SK-N-MC (cell line): ENCODE measurements around the gene ENTPD6.

Source experiments
- DNase-seq: peaks from one replicate; pipeline ENCODE4 v3.0.0-alpha.2; 2011; ENCODE audit warnings: low read depth, low spot score
- H3K27ac ChIP-seq: fragments of 200-600 bp; sonication (generic); 2 replicates; pipeline ENCODE4 v1.5.1; 2016; ENCODE audit warnings: mixed run types
- H3K36me3 ChIP-seq: fragments of 200-600 bp; sonication (generic); 2 replicates; pipeline ENCODE4 v1.6.1; 2017; ENCODE audit warnings: antibody characterized with exemption, low read length, mixed read lengths; ENCODE audit not compliant: insufficient read depth
- H3K4me3 ChIP-seq: fragments of 200-600 bp; sonication (generic); 2 replicates; pipeline ENCODE4 v1.5.1; 2016
- H3K9ac ChIP-seq: fragments of 200-600 bp; sonication (generic); 2 replicates; pipeline ENCODE4 v1.8.0; 2017; ENCODE audit warnings: mixed run types, mixed read lengths; ENCODE audit not compliant: insufficient read length
- H3K9me3 ChIP-seq: fragments of 200-600 bp; sonication (generic); 2 replicates; pipeline ENCODE4 v1.6.1; 2017; ENCODE audit warnings: low read depth, mild to moderate bottlenecking, antibody characterized with exemption, low read length, moderate library complexity, mixed read lengths
- EZH2 ChIP-seq: fragments of 200-600 bp; sonication (generic); IDR thresholded peaks from one replicate; pipeline ENCODE4 v1.6.1; 2017; ENCODE audit warnings: antibody characterized with exemption
- FOXP2 ChIP-seq: optimal IDR thresholded peaks from 2 replicates; pipeline ENCODE3; 2011; ENCODE audit warnings: mild to moderate bottlenecking, moderate library complexity; ENCODE audit not compliant: insufficient read depth; ENCODE audit errors: extremely low read length, control extremely low read depth
- POLR2AphosphoS5 ChIP-seq: IDR thresholded peaks from 2 replicates; pipeline ENCODE4 v1.6.1; 2012; ENCODE audit warnings: mild to moderate bottlenecking, low read depth, low read length, borderline replicate concordance

Gene ENTPD6

GRCh38 chr20:25222461-25223178 is 27.1 kb downstream of the ENTPD6 start:
- H3K27ac ChIP-seq: no peak overlapping the region

GRCh38 chr20:25223179-25223661 is 27.7 kb downstream of the ENTPD6 start:
- no peak overlapping the region for H3K27ac ChIP-seq
- no peak for DNase-seq
- H3K9me3 ChIP-seq: no peaks in the 10 kb centered on the region
- H3K36me3 ChIP-seq: no peaks in the 10 kb centered on the region
- TF ChIP-seq FOXP2 (no peak), POLR2AphosphoS5 (no peak), EZH2 (no peak)
- no peak overlapping the region for H3K9ac ChIP-seq
- no peak overlapping the region for H3K4me3 ChIP-seq

More at GRCh38 chr20:25222461-25223178, 27.1 kb downstream of the ENTPD6 start:
- H3K36me3 ChIP-seq: no peaks in the 10 kb centered on the region
- no peak overlapping the region for H3K4me3 ChIP-seq
- H3K9ac ChIP-seq: no peak overlapping the region
- DNase-seq: no peak
- no peaks in the 10 kb centered on the region for H3K9me3 ChIP-seq
- TF ChIP-seq POLR2AphosphoS5 (no peak), FOXP2 (no peak)

GRCh38 chr20:25223765-25224720 is 28.5 kb downstream of the ENTPD6 start:
- Histone ChIP-seq H3K4me3 (no peak overlapping the region), H3K9me3 (no peaks in the 10 kb centered on the region), H3K36me3 (no peaks in the 10 kb centered on the region), H3K9ac (no peak overlapping the region), H3K27ac (no peak overlapping the region)
- DNase-seq: no peak
- TF ChIP-seq FOXP2 (no peak), EZH2 (no peak), POLR2AphosphoS5 (no peak)

GRCh38 chr20:25224941-25225340 is 29.4 kb downstream of the ENTPD6 start:
- no peaks in the 10 kb centered on the region for H3K36me3 ChIP-seq
- H3K4me3 ChIP-seq: no peak overlapping the region
- no peak overlapping the region for H3K9ac ChIP-seq
- no peak overlapping the region for H3K27ac ChIP-seq
- H3K9me3 ChIP-seq: no peaks in the 10 kb centered on the region
- TF ChIP-seq FOXP2: no peak
- TF ChIP-seq POLR2AphosphoS5: no peak
- TF ChIP-seq EZH2: no peak
- DNase-seq: no peak

- Histone ChIP-seq H3K36me3 (no peaks in the 10 kb centered on the region), H3K9me3 (no peaks in the 10 kb centered on the region), H3K4me3 (no peak overlapping the region), H3K9ac (no peak overlapping the region), H3K27ac (no peak overlapping the region)
- no peak for DNase-seq
- TF ChIP-seq FOXP2 (no peak), EZH2 (no peak), POLR2AphosphoS5 (no peak)
These were observed 30.3 kb downstream of the ENTPD6 start for GRCh38 chr20:25225642-25226432.

DNA sequence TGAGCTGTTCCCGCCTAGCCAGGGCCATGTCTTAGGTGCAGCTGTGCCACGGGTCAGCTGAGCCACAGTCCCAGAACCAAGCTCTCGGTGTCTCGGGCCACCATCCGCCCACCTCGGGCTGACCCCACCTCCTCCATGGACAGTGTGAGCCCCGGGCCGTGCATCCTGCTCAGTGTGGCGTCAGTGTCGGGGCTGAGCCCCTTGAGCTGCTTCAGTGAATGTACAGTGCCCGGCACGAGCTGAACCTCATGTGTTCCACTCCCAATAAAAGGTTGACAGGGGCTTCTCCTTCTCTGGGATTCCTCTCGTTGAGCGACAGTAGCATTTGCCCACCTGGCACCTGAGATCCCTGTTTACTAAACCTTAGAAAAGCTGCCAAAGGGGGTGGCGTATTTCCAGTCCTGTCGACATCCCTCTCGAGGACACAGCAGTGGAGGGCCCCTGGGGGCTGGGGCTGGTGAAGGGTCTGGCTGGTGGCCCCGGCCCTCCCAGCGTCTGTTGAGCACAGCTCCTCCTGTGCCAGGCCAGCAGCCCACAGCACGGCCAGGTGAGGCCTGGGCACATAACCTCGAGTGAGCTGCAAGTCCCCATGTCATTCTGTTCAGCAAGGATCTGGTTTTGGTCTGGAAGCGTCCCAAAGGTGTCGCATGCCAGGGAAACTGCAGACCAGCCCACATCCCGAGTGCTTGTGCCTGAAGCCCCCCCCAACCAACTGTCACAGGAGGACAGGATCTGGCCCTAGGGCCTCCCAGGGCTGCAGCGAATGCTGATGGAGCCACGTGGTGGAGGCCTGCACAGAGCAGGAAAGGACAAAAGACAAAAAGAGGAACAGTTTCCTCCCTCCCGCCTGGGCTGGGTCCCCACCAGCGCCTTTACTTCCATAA is 31.2 kb downstream of the ENTPD6 start:
- no peak for DNase-seq
- Histone ChIP-seq H3K4me3 (no peak overlapping the region), H3K27ac (no peak overlapping the region), H3K9ac (no peak overlapping the region), H3K9me3 (no peaks in the 10 kb centered on the region), H3K36me3 (no peaks in the 10 kb centered on the region)
- TF ChIP-seq EZH2 (no peak), FOXP2 (no peak), POLR2AphosphoS5 (no peak)

GRCh38 chr20:25227317-25227831 is 31.9 kb downstream of the ENTPD6 start:
- H3K9me3 ChIP-seq: no peaks in the 10 kb centered on the region
- H3K27ac ChIP-seq: no peak overlapping the region
- no peak overlapping the region for H3K4me3 ChIP-seq
- TF ChIP-seq FOXP2: no peak
- TF ChIP-seq EZH2: no peak
- no peak for TF ChIP-seq POLR2AphosphoS5
- no peak overlapping the region for H3K9ac ChIP-seq
- no peaks in the 10 kb centered on the region for H3K36me3 ChIP-seq
- no peak for DNase-seq
